Adipose tissue (tissue), 3 donors: ENCODE measurements around the gene GRHPR. TPM values are rescaled to one million over a fixed set of nuclear protein-coding genes. Genes with fewer than 3 reads are reported as not detected.

Source experiments
- H3K27ac ChIP-seq: one replicate; pipeline ENCODE4 v1.5.1; 2013; ENCODE audit warnings: low read depth, low read length
- whole genome bisulfite sequencing, 3 donors: extraction: QIAGEN DNeasy Blood & Tissue Kit; methylation state at CpG; one replicate each; pipeline ENCODE4 v1.1.7; 2013; 5-methylcytosine and 5-hydroxymethylcytosine counted together
- polyA plus RNA-seq, 3 donors: library from polyadenylated mRNA; stranded (reverse); fragments of 200-250 nt; gene quantifications; one replicate each; pipeline ENCODE4 v1.2.3, GENCODE V29; 2013
- donor health status: healthy with polysubstance abuse.
- donor health status: Bipolar disorder and iron deficiency.
- donor health status: healthy.

The GRHPR gene
- polyA plus RNA-seq, 3 donors: 81.4 to 138 (median 86.8) TPM

DNA sequence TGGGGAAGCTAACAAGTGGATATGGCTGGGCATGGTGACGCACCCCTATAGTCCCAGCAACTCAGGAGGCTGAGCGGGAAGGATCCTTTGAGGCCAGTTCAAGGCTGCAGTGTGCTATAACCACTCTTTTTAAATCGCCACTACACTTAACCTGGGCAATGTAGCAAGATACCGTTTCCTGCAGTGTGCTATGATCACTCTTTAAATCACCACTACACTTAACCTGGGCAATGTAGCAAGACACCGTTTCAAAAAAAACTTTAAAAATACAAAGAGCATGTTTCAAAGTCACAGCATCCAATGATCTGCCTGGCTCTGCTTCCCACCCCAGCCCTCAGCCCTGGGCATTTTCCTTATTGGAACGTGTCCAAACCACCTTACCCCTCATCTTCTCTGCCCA, 14.5 kb downstream of the GRHPR start:
- no peak overlapping the region for H3K27ac ChIP-seq
- WGBS, 3 donors: 90 to 95% (median 91%) methylated on average over 6 of the region's 6 CpGs

DNA sequence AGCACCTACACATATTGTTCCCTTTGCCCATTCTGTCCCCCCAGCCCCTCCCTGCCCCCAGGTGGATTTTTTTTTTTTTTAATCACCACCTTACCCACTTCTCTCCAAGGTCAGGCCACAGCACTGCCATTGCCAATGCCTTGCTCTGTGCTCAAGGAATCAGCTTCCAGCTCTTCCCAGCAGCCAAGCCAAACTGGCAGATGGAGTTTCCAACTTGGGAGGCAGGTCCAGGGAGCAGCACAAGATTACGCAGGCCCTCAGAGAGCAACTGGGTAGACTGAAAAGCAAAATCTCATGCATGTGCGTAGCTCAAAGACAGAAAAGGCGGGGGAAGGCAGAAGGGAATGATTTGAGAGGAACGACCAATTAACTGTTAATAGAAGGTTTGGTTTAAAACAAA, 15.1 kb downstream of the GRHPR start:
- WGBS, 3 donors: 85 to 90% (median 86%) methylated on average over 4 of the region's 4 CpGs
- no peak overlapping the region for H3K27ac ChIP-seq

DNA sequence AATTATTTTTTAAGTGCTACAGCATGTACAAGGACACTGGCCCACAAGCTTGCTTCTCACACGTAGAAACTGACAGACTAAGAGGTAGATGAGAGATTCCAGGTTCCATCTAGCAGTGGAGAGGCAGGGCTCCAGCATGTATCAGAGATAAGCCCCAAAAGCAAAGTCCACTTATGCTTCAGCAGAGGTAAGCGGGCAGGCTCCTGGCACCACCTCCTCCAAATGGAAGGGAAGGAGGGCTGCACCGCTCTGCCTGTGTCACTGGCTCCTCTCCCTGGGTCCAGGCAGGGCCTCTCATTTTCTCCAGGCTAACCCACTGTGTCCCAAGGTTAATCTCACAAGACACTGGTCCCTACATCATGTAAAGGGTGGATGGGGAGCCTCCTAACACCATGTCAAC, 15.9 kb downstream of the GRHPR start:
- WGBS, 3 donors: 58 to 95% (median 82%) methylated on average over 3 of the region's 3 CpGs
- H3K27ac ChIP-seq: no peak overlapping the region

DNA sequence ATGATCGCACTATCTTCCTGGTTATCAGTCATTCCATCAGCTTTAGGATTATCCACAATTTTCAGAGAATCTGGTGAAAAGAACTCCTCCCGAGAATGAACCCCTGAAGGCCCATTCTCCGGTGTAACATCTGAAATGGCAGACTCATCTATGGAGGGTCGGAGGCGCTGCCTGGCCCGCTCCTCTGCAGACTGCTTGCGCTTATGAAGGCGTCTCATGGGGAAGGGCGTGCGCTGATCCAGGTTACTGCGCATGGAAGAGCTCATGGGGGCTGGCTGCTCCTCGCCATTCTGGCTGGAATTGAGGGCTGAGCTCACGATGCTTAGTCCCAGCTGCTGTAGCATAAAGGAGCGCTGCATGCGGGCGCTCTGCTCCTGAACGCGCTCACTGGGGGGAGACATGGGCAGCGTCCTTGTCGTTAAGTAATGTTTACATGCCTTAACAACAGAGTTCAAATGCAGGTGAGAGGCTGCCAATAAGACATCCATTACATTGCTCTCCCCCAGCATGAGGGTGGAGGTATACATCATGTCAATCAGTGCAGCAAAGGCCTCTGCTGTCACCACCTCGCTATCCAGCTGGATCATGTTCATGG, 19.4 kb downstream of the GRHPR start:
- no peak overlapping the region for H3K27ac ChIP-seq
- WGBS, 3 donors: 87 to 92% (median 89%) methylated on average over 21 of the region's 21 CpGs

DNA sequence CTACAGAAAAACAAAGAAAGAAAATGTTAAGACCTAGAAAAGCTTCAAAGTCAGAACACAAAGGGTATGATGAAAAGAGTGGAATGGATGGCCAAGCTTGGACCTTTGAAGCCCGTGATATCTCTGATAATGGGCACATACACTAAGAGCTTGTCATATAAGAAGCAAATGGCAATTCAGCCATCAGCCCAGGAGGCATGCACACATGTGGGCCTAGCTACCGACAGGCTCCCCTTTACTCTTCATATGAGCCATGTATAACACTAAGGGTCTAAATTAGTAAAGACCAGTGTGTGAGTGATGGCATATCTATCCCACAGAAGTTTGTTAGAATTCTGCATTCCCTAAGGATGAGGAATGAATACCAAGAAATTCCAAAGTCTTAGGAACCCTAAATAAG, 20.1 kb downstream of the GRHPR start:
- 92 to 97% (median 96%) methylated on average over 2 of the region's 2 CpGs for WGBS, 3 donors
- H3K27ac ChIP-seq: no peak overlapping the region

DNA sequence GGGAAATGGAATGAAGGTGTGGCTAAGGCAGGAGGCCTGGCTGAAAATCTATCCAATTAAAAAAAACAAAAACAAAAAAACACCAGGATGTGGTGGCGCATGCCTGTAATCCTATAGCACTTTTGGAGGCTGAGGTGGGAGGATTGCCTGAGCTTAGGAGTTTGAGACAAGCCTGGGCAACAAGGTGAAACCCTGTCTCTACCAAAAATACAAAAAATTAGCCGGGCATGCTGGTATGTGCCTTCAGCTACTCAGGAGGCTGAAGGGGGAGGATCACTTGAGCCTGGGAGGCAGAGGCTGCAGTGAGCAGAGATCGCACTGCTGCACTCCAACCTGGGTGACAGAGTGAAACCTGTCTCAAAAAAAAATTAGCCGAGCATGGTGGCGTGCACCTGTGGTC, 21.1 kb downstream of the GRHPR start:
- 88 to 100% (median 99%) methylated on average over 5 of the region's 5 CpGs for WGBS, 3 donors
- no peak overlapping the region for H3K27ac ChIP-seq

DNA sequence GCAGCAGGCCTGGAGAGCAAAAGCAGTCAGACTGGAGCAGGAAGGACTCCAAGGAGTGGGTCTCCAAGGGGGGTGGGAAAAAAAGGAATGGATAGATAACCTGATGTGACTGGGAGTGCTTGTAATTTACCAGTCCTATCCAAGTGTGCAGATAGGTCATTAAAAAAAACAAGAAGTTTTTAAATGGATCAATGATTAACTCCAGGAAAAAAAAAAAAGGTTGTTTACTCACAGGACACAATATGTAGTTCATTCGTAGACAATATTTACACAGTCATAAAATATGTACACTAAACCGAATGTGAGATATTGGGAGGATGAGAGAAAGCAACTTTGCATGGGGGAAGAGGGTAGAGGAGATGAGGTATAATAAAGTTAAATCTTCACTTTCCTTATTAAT, 22.4 kb downstream of the GRHPR start:
- 31 to 88% (median 81%) methylated on average over 2 of the region's 2 CpGs for WGBS, 3 donors
- no peak overlapping the region for H3K27ac ChIP-seq

DNA sequence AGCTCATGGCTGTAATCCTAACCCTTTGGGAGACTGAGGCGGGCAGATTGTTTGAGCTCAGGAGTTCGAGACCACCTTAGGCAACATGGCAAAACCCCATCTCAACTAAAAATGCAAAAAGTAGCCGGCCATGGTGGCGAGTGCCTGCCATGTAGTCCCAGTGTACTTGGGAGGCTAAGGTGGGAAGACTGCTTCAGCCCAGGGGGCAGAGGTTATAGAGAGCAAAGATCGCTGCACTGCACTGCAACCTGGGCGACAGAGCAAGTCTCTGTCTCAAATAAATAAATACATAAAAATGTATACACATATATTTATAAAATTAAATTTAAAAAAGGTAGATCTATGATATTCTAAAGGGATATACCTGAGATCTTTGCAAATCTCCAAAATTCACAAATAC, 23.3 kb downstream of the GRHPR start:
- 87 to 94% (median 91%) methylated on average over 6 of the region's 6 CpGs for WGBS, 3 donors

DNA sequence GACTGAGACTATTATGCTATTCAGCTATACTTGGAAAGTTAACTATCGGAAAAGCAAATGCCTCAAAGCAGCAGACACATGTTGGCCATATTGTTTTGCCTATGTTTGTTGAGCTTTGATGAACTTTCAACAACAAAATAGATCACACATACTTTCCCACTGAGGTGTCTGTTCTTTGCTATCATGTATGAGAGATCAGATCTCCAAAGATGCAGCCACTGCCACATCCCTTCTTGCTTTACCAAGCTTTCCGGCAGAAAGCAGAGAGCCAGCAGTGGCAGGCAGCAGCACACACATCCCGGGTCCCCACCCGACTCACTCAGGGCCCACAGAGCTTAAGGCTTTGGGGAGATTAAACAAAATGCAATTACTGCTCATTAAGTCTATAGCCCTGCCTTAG, 23.9 kb downstream of the GRHPR start:
- no peak overlapping the region for H3K27ac ChIP-seq
- WGBS, 3 donors: 84 to 93% (median 91%) methylated on average over 4 of the region's 4 CpGs

More for the DNA sequence above, 23.3 kb downstream of the GRHPR start:
- H3K27ac ChIP-seq: no peak overlapping the region

DNA sequence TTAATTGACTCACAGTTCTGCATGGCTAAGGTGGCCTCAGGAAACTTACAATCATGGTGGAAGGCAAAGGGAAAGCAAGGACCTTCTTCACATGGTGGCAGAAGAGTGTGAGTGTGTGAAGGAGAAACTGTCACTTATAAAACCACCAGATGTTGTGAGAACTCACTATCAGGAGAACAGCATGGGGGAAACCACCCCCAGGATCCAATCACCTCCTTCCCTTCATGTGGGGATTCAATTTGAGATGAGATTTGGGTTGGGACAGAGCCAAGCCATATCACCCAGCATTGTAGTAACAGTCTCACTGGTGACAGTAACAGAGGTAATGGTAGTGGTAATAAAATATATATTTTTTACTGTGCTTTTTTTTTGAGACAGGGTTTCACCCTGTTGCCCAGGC, 24.6 kb downstream of the GRHPR start:
- H3K27ac ChIP-seq: no peak overlapping the region

DNA sequence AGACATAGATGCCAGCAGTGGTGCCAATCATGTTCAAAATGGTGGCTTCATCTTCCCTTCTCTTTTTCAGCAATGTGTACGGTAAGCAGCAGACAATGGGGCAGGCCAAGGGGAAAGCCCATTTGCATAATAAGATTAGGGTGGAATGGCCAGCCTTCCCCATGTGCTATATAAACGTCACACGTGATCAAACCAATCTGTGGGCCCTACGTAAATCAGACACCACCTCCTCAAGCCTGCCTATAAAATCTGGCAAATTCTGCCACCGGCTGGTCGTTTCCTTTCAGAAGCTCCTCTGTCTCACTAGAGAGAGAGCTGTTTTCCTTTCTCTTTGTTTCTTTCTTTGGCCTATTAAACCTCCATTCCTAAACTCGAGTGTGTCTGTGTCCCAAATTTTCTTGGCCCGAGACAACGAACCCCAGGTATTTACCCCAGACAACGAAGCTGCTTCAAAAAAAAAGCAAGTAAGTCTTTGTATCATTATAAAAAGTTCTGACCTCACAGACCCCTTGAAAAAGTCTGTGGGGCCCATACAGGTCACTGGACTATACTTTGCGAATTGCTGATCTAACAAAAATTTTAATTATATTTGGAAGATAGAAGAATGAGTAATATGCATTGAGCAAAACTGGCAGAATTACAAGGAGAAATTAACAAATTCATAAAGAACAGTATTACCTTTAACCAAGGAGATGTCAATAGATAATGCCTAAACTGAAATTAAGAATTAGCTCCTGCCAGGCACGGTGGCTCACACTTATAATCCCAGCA, 27.6 kb downstream of the GRHPR start:
- H3K27ac ChIP-seq: no peak overlapping the region
- 87 to 92% (median 87%) methylated on average over 12 of the region's 12 CpGs for WGBS, 3 donors

DNA sequence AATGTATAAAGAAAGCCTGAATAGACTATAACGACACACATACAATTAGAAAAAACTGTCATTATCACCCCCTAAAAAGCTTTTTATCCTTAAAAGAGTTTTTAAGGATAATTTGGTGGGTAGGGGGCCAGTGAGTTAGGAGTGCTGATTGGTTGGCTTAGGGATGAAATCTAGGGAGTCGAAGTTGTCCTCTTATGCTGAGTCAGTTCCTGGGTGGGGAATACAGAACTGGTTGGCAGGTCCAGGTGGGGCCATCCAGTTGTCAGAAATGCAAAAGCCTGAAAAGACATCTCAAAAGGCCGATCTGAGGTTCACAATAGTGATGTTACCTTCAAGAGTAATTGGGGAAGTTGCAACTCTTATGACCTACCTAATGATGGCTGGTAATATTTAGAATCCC, 29.1 kb downstream of the GRHPR start:
- no peak overlapping the region for H3K27ac ChIP-seq
- 76 to 82% (median 77%) methylated on average over 3 of the region's 3 CpGs for WGBS, 3 donors

DNA sequence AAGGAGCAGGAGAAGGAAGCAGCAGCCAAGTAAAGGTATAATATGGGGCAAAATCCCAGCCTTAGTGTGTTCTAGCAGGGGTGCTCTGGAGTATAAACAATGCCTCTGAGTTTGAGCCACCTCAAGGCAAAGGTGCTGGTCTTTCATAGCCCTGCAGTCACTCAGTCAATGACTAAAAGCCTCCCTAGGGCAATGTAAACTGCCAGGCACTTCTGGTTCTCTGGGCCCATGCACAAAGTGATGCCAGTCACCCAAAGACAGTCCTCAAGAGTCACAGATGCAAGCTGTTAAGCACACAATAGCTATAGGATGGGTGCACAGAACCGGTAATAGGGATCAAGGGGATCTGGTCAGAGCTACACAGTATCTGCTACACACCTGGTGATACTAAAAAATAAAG, 30.1 kb downstream of the GRHPR start:
- 90 to 93% (median 91%) methylated on average over 1 of the region's 1 CpG for WGBS, 3 donors
- H3K27ac ChIP-seq: no peak overlapping the region

DNA sequence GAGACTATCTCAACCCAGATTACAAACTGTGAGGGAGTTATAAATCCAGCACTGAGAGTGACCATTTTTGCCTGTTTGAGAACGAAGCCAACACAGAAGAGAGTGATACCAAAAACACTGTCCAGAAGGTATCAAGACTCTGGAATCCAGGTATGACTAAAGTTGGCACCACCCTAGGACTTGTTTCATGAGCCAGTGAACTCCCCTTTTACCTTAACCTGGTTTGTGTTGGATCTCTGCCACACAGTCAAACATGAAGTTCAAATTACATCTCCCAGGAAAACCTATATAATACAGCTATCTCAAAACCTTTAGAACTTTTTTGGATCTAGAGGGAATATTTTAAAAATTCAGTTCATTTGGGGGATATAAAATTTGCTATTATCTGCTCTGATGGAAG, 31.3 kb downstream of the GRHPR start:
- no peak overlapping the region for H3K27ac ChIP-seq
- WGBS, 3 donors: 32 to 100% (median 92%) methylated on average over 1 of the region's 1 CpG

DNA sequence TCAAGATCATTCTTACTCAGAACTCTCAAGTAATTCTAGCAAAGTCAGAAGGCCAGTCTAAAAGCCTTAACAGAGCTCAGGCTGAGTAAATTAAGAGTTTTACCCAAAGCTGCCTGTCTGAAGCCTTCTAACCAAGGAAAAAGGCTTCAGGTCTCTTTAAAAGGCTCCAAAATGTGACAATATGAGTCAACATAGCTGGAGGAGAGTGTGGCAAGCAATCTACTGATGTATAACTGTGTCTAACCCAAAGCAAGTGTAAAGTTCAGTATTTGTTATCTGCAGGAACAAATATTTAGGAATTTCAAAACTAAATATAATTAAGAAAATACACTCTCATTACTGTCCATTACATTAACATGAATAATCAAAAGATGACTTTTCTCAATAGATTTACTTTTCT, 31.7 kb downstream of the GRHPR start:
- no peak overlapping the region for H3K27ac ChIP-seq

DNA sequence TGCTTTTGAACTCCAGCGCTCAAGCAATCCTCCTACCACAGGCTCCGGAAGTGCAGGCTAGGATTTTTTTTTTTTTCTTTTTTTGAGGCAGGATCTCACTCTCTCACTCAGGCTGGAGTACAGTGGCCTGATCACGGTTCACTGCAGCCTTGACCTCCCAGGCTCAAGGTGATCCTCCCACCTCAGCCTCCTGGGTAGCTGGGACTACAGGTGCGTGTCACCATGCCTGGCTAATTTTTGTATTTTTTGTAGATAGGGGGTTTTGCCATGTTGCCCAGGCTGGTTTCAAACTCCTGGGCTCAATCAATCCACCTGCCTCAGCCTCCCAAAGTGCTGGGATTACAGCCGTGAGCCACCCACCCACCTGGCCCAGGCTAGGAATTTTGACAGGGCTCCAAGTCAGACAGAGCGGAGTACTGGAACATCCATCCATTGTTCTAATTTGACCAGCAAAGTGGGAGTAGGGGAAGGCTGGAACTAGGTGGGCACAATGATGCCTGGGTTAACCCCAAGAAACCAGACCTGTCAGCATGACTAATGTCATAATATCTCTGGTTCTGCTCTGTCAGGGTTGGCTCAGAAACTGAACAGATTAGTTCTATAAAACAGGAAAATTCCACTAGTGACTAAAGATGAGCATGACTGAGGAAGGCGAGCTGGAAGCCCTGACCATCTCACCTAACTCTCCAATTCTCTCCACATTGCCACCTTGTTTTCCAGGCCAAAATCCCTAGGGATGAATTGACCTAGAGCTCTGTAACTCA, 33.6 kb downstream of the GRHPR start:
- WGBS, 3 donors: 79 to 85% (median 81%) methylated on average over 7 of the region's 7 CpGs
- no peak overlapping the region for H3K27ac ChIP-seq

DNA sequence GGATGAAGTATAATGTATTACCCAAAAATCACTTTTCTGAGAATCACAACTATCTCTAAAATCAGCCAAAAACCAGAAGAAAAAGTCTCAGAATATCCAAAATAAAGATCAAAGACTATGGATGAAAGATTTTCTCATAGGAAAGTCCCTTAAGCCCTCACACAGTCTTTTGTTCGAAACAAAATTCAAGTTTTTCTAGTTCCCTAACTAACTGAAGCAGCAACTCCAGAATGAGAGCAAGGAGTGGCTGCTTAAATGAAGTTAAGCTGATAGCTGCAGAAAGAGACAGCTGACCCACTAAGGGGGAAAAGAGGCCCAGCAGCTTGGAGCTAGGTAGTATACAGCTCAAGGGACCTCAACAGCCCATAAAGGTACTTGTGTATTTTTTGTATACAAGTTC, 34.3 kb downstream of the GRHPR start:
- WGBS, 3 donors: 69 to 93% (median 82%) methylated on average over 1 of the region's 1 CpG
- no peak overlapping the region for H3K27ac ChIP-seq

DNA sequence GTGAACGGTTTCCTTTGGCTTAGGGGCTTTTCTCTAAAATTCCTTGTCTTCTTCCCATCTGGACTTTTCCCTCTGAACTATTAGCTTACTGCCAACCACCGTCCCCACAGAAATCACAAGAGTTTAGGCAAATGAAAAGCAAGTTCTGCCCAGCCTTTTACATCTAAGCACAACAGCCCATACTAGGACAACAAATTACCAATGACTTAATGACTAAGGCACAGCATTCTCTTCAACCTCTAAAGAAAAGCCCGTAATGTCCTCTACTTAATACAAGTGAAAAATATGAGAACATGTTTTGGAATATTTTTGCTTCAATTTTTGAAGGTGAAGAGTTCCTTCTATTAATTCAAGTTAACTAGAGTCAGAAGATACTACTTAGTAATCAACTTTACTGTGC, 41.5 kb downstream of the GRHPR start:
- 26 to 49% (median 49%) methylated on average over 3 of the region's 3 CpGs for WGBS, 3 donors
- H3K27ac ChIP-seq: no peak overlapping the region

DNA sequence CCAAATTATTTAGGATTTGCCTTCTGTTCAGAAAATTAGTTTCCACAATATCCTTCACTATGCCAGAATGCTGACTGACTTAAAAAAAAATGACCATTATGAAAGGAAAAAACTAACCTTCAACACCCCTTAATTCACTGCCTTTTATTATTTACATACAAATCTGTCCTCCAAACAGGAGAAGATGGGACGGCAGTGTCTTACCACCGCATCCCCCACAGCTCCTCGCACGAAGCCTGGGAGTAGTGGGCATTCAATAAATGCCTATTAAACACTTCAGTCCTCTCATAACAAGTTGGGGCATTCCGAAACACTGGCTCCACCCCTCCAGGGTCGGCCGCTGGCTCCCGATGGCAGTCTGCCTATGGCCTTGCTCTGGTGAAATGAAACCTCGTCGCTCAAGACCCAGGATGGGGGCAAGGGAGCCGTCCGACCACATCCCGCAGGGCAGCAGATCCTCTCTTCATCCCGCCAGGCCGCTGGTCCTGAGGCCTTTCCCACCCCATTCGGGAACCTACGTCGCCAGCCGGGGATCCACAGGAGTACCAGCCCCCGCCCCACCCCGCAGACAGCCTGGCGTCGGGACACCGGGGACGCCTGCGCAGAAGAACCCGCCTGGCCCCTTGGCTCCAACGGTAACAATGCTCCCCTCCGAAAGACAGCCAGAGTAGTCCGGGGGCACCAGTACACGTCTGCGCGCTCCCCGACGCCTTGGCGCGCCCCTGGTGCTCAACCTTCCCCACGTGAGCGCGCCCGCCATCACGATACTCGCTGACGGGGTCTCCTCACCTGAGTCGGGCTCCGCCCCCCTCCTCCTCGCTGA, 42.1 kb downstream of the GRHPR start:
- WGBS, 3 donors: 0% methylated on average over 46 to 47 of the region's 47 CpGs
- H3K27ac ChIP-seq: peak overlapping the region; percentile 88
